ENCODE results near the gene RGS6. TPM values are rescaled to one million over a fixed set of nuclear protein-coding genes. Genes with fewer than 3 reads are reported as not detected.

The RGS6 gene
- total RNA-seq, 2 experiments from 2014 or later: 0.13 to 0.38 TPM

GRCh38 chr14:72463291-72463866 is 531.1 kb downstream of the RGS6 start:
- ChIA-PET POLR2A (interaction anchor here (0.5 kb wide), 1 partner anchor 54 kb away, joined by 4 read pairs; no protein-coding TSS in a partner anchor), CTCF (no interaction called here)

DNA sequence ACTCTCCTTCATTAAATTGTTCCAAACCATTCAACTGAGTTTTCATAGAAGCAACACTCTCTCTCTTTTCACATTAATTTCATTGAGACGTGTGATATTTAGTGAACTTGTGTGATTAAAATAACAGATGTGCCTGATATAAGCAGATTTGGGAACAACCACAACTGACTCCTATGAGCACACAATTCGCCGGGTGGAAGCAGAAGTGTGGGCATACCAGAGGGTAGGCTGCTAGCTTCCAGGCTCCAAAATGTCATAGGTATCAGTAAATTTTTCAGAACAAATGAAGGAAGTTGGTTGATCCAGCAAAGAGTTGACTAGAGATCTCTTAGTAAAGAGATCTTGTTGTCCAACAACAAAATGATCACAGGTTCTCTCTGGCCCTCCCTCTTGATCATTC is 532.0 kb downstream of the RGS6 start:
- CTCF ChIA-PET: no interaction called here
- POLR2A ChIA-PET: no interaction called here

- ChIA-PET POLR2A (no interaction called here), CTCF (interaction anchor here (0.6 to 0.9 kb wide), 2 partner anchors 10 to 39 kb away, joined by 3 read pairs; no protein-coding TSS in a partner anchor)
Measured at GRCh38 chr14:72466325-72466724, 534.1 kb downstream of the RGS6 start.

GRCh38 chr14:72471346-72471745 is 539.1 kb downstream of the RGS6 start:
- ChIA-PET POLR2A (no interaction called here), CTCF (no interaction called here)

- ChIA-PET CTCF (interaction anchor here (1.2 kb wide), 1 partner anchor 34 kb away, joined by 3 read pairs; no protein-coding TSS in a partner anchor), POLR2A (no interaction called here)
Measured at GRCh38 chr14:72472845-72473244, 540.6 kb downstream of the RGS6 start.

GRCh38 chr14:72476657-72477499 is 544.6 kb downstream of the RGS6 start:
- ChIA-PET CTCF (interaction anchor here (0.8 to 1.3 kb wide), 4 partner anchors 33 to 56 kb away, joined by 3 to 4 read pairs (median 4); no protein-coding TSS in a partner anchor), POLR2A (interaction anchor here (0.5 to 1.5 kb wide), 3 partner anchors 23 to 842 kb away, joined by 3 to 4 read pairs (median 3); no protein-coding TSS in a partner anchor)

DNA sequence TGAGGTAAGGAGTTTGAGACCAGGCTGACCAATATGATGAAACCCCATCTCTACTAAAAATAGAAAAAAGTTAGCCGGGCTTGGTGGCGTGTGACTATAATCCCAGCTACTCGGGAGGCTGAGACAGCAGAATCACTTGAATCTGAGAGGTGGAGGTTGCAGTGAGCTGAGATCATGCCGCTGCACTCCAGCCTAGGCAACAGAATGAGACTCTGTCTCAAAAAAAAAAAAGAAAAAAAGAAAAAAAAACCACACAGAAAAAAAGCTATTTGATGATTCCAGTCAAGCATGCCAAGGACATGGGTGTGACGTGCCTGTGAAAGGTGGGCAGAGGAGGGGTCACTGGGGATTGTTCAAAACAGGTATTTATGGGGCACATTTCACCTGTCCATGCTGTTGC is 545.3 kb downstream of the RGS6 start:
- POLR2A ChIA-PET: interaction anchor here (0.6 to 1.5 kb wide), 2 partner anchors 24 to 34 kb away, joined by 3 to 4 read pairs; no protein-coding TSS in a partner anchor
- CTCF ChIA-PET: interaction anchor here (0.8 to 1.3 kb wide), 3 partner anchors 34 to 39 kb away, joined by 3 to 4 read pairs (median 4); no protein-coding TSS in a partner anchor

GRCh38 chr14:72478471-72478893 is 546.3 kb downstream of the RGS6 start:
- POLR2A ChIA-PET: no interaction called here
- CTCF ChIA-PET: interaction anchor here (1.2 to 1.3 kb wide), 2 partner anchors 27 to 38 kb away, joined by 3 to 4 read pairs; no protein-coding TSS in a partner anchor

- POLR2A ChIA-PET: interaction anchor here (0.5 kb wide), 1 partner anchor 29 kb away, joined by 6 read pairs; no protein-coding TSS in a partner anchor
- CTCF ChIA-PET: no interaction called here
Measured at GRCh38 chr14:72479461-72479931, 547.3 kb downstream of the RGS6 start.

- POLR2A ChIA-PET: no interaction called here
- CTCF ChIA-PET: no interaction called here
Measured at GRCh38 chr14:72480464-72481243, 548.4 kb downstream of the RGS6 start.

GRCh38 chr14:72483311-72483710 is 551.1 kb downstream of the RGS6 start:
- ChIA-PET CTCF (no interaction called here), POLR2A (no interaction called here)

- CTCF ChIA-PET: no interaction called here
- POLR2A ChIA-PET: no interaction called here
Measured at GRCh38 chr14:72485695-72486094, 553.5 kb downstream of the RGS6 start.

GRCh38 chr14:72488514-72488913 is 556.3 kb downstream of the RGS6 start:
- ChIA-PET POLR2A (no interaction called here), CTCF (no interaction called here)

GRCh38 chr14:72492196-72492595 is 560.0 kb downstream of the RGS6 start:
- CTCF ChIA-PET: no interaction called here

GRCh38 chr14:72495668-72496067 is 563.4 kb downstream of the RGS6 start:
- ChIA-PET CTCF (no interaction called here), POLR2A (no interaction called here)

More at GRCh38 chr14:72492196-72492595, 560.0 kb downstream of the RGS6 start:
- POLR2A ChIA-PET: no interaction called here

DNA sequence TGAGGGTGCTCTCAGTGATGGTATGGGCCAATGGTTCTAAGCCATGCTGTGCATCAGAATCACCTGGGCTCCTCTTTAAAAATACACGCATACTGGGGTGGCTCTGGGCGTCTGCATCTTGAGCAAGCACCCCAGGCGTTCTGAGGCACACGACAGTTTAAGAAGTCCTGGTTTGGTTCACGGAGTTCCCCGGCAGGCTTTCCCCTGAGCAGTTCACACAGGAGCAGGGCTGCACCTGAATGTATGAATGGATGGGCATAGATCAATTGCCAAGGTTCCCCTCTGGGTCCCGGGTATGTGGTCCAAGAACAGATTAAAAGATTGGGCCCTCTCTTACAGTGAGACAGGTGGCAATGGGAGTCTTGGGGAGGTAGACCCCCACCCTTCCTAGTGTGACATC is 566.4 kb downstream of the RGS6 start:
- ChIA-PET POLR2A (no interaction called here), CTCF (interaction anchor here (0.6 to 0.7 kb wide), 2 partner anchors 59 to 512 kb away, joined by 3 read pairs; no protein-coding TSS in a partner anchor)

DNA sequence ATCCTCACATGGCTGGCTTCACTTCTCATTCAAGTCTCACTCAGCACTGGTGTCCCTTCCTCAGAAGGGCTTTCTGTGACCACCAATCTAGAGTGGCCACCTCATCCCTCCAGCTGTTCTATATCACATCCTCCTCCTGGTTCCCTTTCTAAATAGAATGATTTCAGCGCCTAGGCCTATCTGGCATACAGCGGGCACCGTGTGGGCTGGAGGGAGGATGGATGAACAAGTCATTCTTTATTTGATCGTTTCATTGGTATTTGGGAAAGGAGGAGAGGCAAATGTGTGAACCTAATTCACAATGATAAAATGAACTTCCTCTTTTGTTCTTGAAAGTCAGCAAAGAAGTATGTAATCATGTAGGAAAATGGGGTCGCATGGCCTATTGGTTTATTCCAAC is 567.5 kb downstream of the RGS6 start:
- CTCF ChIA-PET: no interaction called here
- POLR2A ChIA-PET: no interaction called here

DNA sequence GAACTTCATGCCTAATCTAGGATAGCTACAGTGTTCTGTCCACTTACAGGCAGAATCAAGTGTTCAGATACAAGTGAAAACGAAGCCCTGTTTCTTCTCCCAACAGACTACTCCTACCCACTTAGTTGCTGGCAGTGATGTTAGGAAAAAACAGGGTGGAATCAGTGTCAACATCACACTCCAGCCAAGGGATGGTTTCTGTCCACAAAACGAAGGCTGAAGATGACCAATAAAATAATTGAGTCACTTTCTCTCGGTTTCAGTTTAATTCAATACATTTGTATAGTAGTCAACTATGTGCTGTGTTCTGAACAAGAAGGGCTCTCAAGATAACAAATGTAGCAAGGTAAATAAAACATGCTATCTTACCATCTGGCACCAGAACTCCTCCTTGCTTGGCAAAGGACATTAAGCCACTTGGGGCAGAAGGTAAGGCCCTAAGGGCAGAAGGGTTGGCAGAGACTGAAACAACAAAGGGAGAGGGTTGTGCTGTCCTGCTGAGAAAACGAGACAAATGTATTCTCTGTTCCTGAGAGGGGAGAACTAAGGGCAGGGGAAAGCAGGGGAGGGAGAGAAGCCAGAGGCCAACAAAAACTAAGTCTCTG is 568.1 kb downstream of the RGS6 start:
- ChIA-PET CTCF (no interaction called here), POLR2A (no interaction called here)

GRCh38 chr14:72501439-72501838 is 569.2 kb downstream of the RGS6 start:
- ChIA-PET CTCF (no interaction called here), POLR2A (no interaction called here)
